Cardiac fibroblast (primary cell): ENCODE results near the gene SLC25A2.
"Not testable (repeated sequence)": the region's sequence is repeated elsewhere in the genome, so short reads cannot be mapped to it uniquely, and the experiment has no call there.

ENCODE experiments used
- DNase-seq, 2 donors: peaks; one replicate each; pipeline versions ENCODE4 v3.0.0 to v3.0.0-alpha.2; 2010; ENCODE audit warnings: low read depth in 2 of 2
- H3K4me3 ChIP-seq, 2 donors: replicated peaks in 1 of 2; 1 replicate in 1 of 2; 2 replicates in 1 of 2; pipeline ENCODE4 v1.5.1; 2011; ENCODE audit warnings: low read depth in 2 of 2, low read length in 2 of 2, mild to moderate bottlenecking in 2 of 2, moderate library complexity in 1 of 2
- CTCF ChIP-seq: IDR thresholded peaks from one replicate; pipeline ENCODE4 v1.5.1; 2011; ENCODE audit warnings: low read depth, mild to moderate bottlenecking, low read length, inconsistent platforms

SLC25A2 gene

GRCh38 chr5:141322261-141322660, 18.4 kb upstream of the SLC25A2 start:
- no peak overlapping the region for H3K4me3 ChIP-seq
- TF ChIP-seq CTCF, result no peak
- no peak for DNase-seq

- H3K4me3 ChIP-seq, result peak within 1 kb of the TSS; percentile 71 to 82
- peak; percentile 96 to 97 for DNase-seq
- TF ChIP-seq CTCF, result peak; percentile 89
These were observed 16.6 kb upstream of the SLC25A2 start, which contains the start of gene TAF7 for GRCh38 chr5:141320225-141321169. Gene TAF7, minus strand, starts transcription at chr5:141320784. Its CDS starts 740 bp downstream, at chr5:141320044.

GRCh38 chr5:141319699-141320098, 15.8 kb upstream of the SLC25A2 start:
- peak overlapping the region; percentile 71 to 82 for H3K4me3 ChIP-seq
- TF ChIP-seq CTCF, result no peak
- DNase-seq, result no peak

GRCh38 chr5:141319202-141319601, 15.4 kb upstream of the SLC25A2 start:
- no peak for TF ChIP-seq CTCF
- no peak for DNase-seq
- no peak overlapping the region for H3K4me3 ChIP-seq

- not testable (repeated sequence) for H3K4me3 ChIP-seq, DNase-seq
These were observed 13.1 kb upstream of the SLC25A2 start for GRCh38 chr5:141316963-141317362.

- TF ChIP-seq CTCF, result no peak
- no peak overlapping the region for H3K4me3 ChIP-seq
- DNase-seq, result no peak
These were observed 9.9 kb upstream of the SLC25A2 start for GRCh38 chr5:141313711-141314110.

- no peak for DNase-seq
- H3K4me3 ChIP-seq, result no peak overlapping the region
- no peak for TF ChIP-seq CTCF
These were observed 2.8 kb upstream of the SLC25A2 start for GRCh38 chr5:141306630-141307029.
